CD4-positive, alpha-beta T cell treated with Interleukin-10 for 1 hour (primary cell): Measurements from ENCODE around the gene TOX2.

ENCODE experiments used
- DNase-seq: peaks from one replicate; pipeline ENCODE4 v3.0.0-alpha.2; 2020

TOX2 gene

GRCh38 chr20:43977962-43978361 is 63.3 kb downstream of the TOX2 start:
- no peak for DNase-seq

GRCh38 chr20:43979576-43980105 is 65.0 kb downstream of the TOX2 start:
- DNase-seq = no peak

GRCh38 chr20:43981540-43981939 is 66.9 kb downstream of the TOX2 start:
- no peak for DNase-seq

- DNase-seq = no peak
These were observed 67.4 kb downstream of the TOX2 start for GRCh38 chr20:43982016-43982415.

- DNase-seq = no peak
These were observed 68.2 kb downstream of the TOX2 start for GRCh38 chr20:43982886-43983285.

GRCh38 chr20:43983359-43983758 is 68.7 kb downstream of the TOX2 start:
- DNase-seq = peak; percentile 35

GRCh38 chr20:43983904-43984361 is 69.3 kb downstream of the TOX2 start:
- DNase-seq = peak; percentile 9

- no peak for DNase-seq
These were observed 69.9 kb downstream of the TOX2 start for GRCh38 chr20:43984587-43984986.

- no peak for DNase-seq
These were observed 70.5 kb downstream of the TOX2 start for GRCh38 chr20:43985121-43985520.

- DNase-seq = no peak
These were observed 71.1 kb downstream of the TOX2 start for GRCh38 chr20:43985608-43986316.

- no peak for DNase-seq
These were observed 72.4 kb downstream of the TOX2 start for GRCh38 chr20:43987018-43987417.

- no peak for DNase-seq
These were observed 72.9 kb downstream of the TOX2 start for GRCh38 chr20:43987531-43987930.

GRCh38 chr20:43988451-43988850 is 73.8 kb downstream of the TOX2 start:
- DNase-seq = no peak

- DNase-seq = no peak
These were observed 74.2 kb downstream of the TOX2 start for GRCh38 chr20:43988867-43989266.

GRCh38 chr20:43991261-43991660 is 76.6 kb downstream of the TOX2 start:
- DNase-seq = no peak

GRCh38 chr20:43991982-43992381 is 77.3 kb downstream of the TOX2 start:
- DNase-seq = no peak

- no peak for DNase-seq
These were observed 78.2 kb downstream of the TOX2 start for GRCh38 chr20:43992885-43993284.

- no peak for DNase-seq
These were observed 78.9 kb downstream of the TOX2 start for GRCh38 chr20:43993560-43993959.

- DNase-seq = no peak
These were observed 79.9 kb downstream of the TOX2 start for GRCh38 chr20:43994486-43995100.

GRCh38 chr20:43995645-43996044 is 81.0 kb downstream of the TOX2 start:
- no peak for DNase-seq

- no peak for DNase-seq
These were observed 81.7 kb downstream of the TOX2 start for GRCh38 chr20:43996240-43996930.

GRCh38 chr20:43999848-44000247 is 85.2 kb downstream of the TOX2 start:
- no peak for DNase-seq

GRCh38 chr20:44001667-44002596 is 87.3 kb downstream of the TOX2 start:
- DNase-seq = no peak
